ENCODE data around the gene FAM240B.

- TF ChIP-seq CTCF (IDR thresholded peaks at IDR 0.05) (no peak), POLR2A (IDR thresholded peaks at IDR 0.05) (no peak), POLR2AphosphoS5 (IDR thresholded peaks at IDR 0.05) (no peak)
Observed at GRCh38 chr9:38690574-38690973, 29.4 kb downstream of the FAM240B start.
